ENCODE results near the gene CPXM2. TPM values are rescaled to one million over a fixed set of nuclear protein-coding genes. Genes with fewer than 3 reads are reported as not detected.

Gene CPXM2
- total and polyA plus RNA-seq, 4 donors: 0.05 to 0.92 (median 0.44) TPM

DNA sequence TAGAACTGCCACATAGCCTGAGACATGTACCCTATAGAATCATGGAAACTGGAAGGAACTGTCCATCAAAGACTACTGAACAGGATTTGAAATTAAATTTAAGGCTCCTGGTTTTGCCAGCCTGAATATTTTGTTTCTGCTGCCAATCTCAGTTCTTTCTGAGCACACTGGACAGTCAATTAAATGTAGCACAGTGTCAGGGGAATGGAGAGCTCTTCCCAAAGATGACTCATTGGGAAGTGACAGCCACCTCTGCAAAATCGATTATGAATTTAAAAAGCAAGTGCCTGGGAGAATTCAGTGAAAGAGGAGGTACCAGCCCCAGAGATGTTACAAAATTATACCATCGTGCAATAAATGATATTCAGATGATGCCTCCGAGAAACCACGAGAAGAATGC, 47.8 kb downstream of the CPXM2 start:
- DNase-seq (ENCODE audit: low spot score): no peak
- TF ChIP-seq, protein P1, sequence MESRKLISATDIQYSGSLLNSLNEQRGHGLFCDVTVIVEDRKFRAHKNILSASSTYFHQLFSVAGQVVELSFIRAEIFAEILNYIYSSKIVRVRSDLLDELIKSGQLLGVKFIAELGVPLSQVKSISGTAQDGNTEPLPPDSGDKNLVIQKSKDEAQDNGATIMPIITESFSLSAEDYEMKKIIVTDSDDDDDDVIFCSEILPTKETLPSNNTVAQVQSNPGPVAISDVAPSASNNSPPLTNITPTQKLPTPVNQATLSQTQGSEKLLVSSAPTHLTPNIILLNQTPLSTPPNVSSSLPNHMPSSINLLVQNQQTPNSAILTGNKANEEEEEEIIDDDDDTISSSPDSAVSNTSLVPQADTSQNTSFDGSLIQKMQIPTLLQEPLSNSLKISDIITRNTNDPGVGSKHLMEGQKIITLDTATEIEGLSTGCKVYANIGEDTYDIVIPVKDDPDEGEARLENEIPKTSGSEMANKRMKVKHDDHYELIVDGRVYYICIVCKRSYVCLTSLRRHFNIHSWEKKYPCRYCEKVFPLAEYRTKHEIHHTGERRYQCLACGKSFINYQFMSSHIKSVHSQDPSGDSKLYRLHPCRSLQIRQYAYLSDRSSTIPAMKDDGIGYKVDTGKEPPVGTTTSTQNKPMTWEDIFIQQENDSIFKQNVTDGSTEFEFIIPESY (IDR thresholded peaks at IDR 0.05): no peak
- no peak for TF ChIP-seq RXRA (IDR thresholded peaks at IDR 0.05)
- no peak overlapping the region for H3K4me3 ChIP-seq (ENCODE audit: low read depth in 1 of 3, low read length in 3 of 3)
- H3K9ac ChIP-seq (ENCODE audit: low read depth in 1 of 2, low read length in 2 of 2): no peak overlapping the region
- H3K27me3 ChIP-seq (ENCODE audit: control insufficient read depth in 4 of 4, insufficient read depth in 4 of 4, low read length in 3 of 4): peaks cover 0 to 6% (median 0%) of the 10 kb centered on the region in 4 donors
- H3K36me3 ChIP-seq (ENCODE audit: control insufficient read depth in 4 of 4, insufficient read depth in 3 of 4, low read depth in 1 of 4, low read length in 3 of 4): no peaks in the 10 kb centered on the region
- no peak overlapping the region for H3K27ac ChIP-seq (ENCODE audit: low read depth in 1 of 2, low read length in 2 of 2)
- peaks cover 0 to 2% (median 0%) of the 10 kb centered on the region in 4 donors for H3K9me3 ChIP-seq (ENCODE audit: control insufficient read depth in 4 of 4, low read length in 3 of 4)
- 78% methylated on average over 4 of the region's 4 CpGs for WGBS
- H3K4me1 ChIP-seq (ENCODE audit: control insufficient read depth in 4 of 4, insufficient read depth in 4 of 4, low read length in 3 of 4): no peaks in the 10 kb centered on the region

DNA sequence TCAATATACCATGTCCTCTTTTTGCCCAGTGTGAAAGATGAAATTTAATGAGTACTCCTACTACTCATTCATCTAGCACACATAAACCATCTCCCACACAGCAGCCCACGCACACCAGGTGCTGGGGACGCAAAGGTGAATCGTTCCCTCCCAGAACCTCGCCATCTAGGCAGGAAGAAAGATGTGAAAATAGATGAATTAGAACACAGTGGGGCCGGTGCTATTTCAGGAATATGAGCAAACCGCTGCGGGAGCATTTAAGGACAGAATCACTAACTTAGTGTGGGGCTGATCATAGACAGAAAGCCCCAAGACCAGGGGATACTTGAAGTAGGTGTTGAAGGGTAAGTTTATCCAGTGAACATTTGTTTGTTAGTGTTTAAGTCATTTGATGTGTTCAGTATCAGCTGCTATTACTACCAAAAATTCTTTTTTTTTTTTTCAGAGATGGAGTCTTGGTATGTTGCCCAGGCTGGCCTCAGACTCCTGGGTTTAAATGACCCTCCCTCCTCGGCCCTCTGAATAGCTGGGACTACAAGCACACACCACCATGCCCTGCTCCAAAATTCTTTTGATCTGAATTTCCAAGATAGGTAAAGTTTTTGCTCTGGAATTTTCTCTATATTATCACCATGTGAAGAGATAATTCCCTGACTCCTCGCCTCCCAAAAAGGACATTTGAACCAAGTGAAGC, 48.8 kb downstream of the CPXM2 start:
- no peak overlapping the region for H3K9ac ChIP-seq (ENCODE audit: low read depth in 1 of 2, low read length in 2 of 2)
- peaks cover 0 to 2% (median 0%) of the 10 kb centered on the region in 4 donors for H3K9me3 ChIP-seq (ENCODE audit: control insufficient read depth in 4 of 4, low read length in 3 of 4)
- H3K27me3 ChIP-seq (ENCODE audit: control insufficient read depth in 4 of 4, insufficient read depth in 4 of 4, low read length in 3 of 4): peaks cover 0 to 6% (median 0%) of the 10 kb centered on the region in 4 donors
- no peaks in the 10 kb centered on the region for H3K4me1 ChIP-seq (ENCODE audit: control insufficient read depth in 4 of 4, insufficient read depth in 4 of 4, low read length in 3 of 4)
- no peaks in the 10 kb centered on the region for H3K36me3 ChIP-seq (ENCODE audit: control insufficient read depth in 4 of 4, insufficient read depth in 3 of 4, low read depth in 1 of 4, low read length in 3 of 4)
- TF ChIP-seq, protein P2, sequence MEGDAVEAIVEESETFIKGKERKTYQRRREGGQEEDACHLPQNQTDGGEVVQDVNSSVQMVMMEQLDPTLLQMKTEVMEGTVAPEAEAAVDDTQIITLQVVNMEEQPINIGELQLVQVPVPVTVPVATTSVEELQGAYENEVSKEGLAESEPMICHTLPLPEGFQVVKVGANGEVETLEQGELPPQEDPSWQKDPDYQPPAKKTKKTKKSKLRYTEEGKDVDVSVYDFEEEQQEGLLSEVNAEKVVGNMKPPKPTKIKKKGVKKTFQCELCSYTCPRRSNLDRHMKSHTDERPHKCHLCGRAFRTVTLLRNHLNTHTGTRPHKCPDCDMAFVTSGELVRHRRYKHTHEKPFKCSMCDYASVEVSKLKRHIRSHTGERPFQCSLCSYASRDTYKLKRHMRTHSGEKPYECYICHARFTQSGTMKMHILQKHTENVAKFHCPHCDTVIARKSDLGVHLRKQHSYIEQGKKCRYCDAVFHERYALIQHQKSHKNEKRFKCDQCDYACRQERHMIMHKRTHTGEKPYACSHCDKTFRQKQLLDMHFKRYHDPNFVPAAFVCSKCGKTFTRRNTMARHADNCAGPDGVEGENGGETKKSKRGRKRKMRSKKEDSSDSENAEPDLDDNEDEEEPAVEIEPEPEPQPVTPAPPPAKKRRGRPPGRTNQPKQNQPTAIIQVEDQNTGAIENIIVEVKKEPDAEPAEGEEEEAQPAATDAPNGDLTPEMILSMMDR (IDR thresholded peaks at IDR 0.05; ENCODE audit: low read depth, low read length, missing input control): no peak
- TF ChIP-seq GABPA (IDR thresholded peaks at IDR 0.05 in 1 of 2, conservative IDR thresholded peaks at IDR 0.05 in 1 of 2): no peak
- TF ChIP-seq FOXA2 (IDR thresholded peaks at IDR 0.05): no peak
- no peak for TF ChIP-seq HNF4A (conservative IDR thresholded peaks at IDR 0.05)
- no peak for TF ChIP-seq JUND (IDR thresholded peaks at IDR 0.05)
- no peak for DNase-seq (ENCODE audit: low spot score)
- 78% methylated on average over 9 of the region's 9 CpGs for WGBS
- no peak overlapping the region for H3K4me3 ChIP-seq (ENCODE audit: low read depth in 1 of 3, low read length in 3 of 3)
- H3K27ac ChIP-seq (ENCODE audit: low read depth in 1 of 2, low read length in 2 of 2): no peak overlapping the region

DNA sequence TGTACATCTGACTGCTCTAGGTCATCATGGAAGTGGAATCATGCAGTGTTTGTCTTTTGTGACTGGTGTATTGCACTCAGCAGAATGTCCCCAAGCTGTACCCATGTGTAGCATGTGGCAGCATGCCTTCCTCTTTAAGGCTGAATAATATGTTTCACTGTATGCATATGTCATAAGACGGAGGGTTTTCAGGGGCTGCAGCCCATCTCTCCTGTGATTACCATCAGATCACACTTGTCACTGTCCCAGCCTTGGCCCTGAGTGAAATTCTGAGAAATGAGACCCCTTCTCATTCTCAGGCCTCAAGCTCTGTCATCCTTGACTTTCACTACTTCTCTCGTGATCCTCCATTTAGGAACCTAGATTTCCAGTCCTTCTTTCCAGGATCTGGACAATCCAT, 50.0 kb downstream of the CPXM2 start:
- no peaks in the 10 kb centered on the region for H3K4me1 ChIP-seq (ENCODE audit: control insufficient read depth in 4 of 4, insufficient read depth in 4 of 4, low read length in 3 of 4)
- DNase-seq (ENCODE audit: low spot score): no peak
- no peak overlapping the region for H3K9ac ChIP-seq (ENCODE audit: low read depth in 1 of 2, low read length in 2 of 2)
- peaks cover 0 to 2% (median 0%) of the 10 kb centered on the region in 4 donors for H3K9me3 ChIP-seq (ENCODE audit: control insufficient read depth in 4 of 4, low read length in 3 of 4)
- H3K27me3 ChIP-seq (ENCODE audit: control insufficient read depth in 4 of 4, insufficient read depth in 4 of 4, low read length in 3 of 4): peaks cover 0 to 6% (median 3%) of the 10 kb centered on the region in 4 donors
- no peak overlapping the region for H3K27ac ChIP-seq (ENCODE audit: low read depth in 1 of 2, low read length in 2 of 2)
- H3K36me3 ChIP-seq (ENCODE audit: control insufficient read depth in 4 of 4, insufficient read depth in 3 of 4, low read depth in 1 of 4, low read length in 3 of 4): no peaks in the 10 kb centered on the region
- WGBS: 78% methylated on average over 2 of the region's 2 CpGs
- H3K4me3 ChIP-seq (ENCODE audit: low read depth in 1 of 3, low read length in 3 of 3): no peak overlapping the region
- TF ChIP-seq RAD21 (IDR thresholded peaks at IDR 0.05) (no peak), EGR1 (IDR thresholded peaks at IDR 0.05; ENCODE audit: low read depth in 2 of 2) (no peak), HNF4A (conservative IDR thresholded peaks at IDR 0.05) (no peak), TAF1 (conservative IDR thresholded peaks at IDR 0.05) (no peak), FOXA2 (IDR thresholded peaks at IDR 0.05) (no peak), FOXA1 (IDR thresholded peaks at IDR 0.05) (no peak), HNF4G (IDR thresholded peaks at IDR 0.05) (no peak), GABPA (IDR thresholded peaks at IDR 0.05 in 1 of 2, conservative IDR thresholded peaks at IDR 0.05 in 1 of 2) (no peak), YY1 (IDR thresholded peaks at IDR 0.05) (no peak), SP1 (IDR thresholded peaks at IDR 0.05) (no peak)
- TF ChIP-seq, protein P2 (IDR thresholded peaks at IDR 0.05; ENCODE audit: low read depth, low read length, missing input control): no peak
- TF ChIP-seq, protein P3, sequence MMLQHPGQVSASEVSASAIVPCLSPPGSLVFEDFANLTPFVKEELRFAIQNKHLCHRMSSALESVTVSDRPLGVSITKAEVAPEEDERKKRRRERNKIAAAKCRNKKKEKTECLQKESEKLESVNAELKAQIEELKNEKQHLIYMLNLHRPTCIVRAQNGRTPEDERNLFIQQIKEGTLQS (IDR thresholded peaks at IDR 0.05): no peak
- TF ChIP-seq, protein P4, sequence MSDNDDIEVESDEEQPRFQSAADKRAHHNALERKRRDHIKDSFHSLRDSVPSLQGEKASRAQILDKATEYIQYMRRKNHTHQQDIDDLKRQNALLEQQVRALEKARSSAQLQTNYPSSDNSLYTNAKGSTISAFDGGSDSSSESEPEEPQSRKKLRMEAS (IDR thresholded peaks at IDR 0.05): no peak
- TF ChIP-seq, protein P5, sequence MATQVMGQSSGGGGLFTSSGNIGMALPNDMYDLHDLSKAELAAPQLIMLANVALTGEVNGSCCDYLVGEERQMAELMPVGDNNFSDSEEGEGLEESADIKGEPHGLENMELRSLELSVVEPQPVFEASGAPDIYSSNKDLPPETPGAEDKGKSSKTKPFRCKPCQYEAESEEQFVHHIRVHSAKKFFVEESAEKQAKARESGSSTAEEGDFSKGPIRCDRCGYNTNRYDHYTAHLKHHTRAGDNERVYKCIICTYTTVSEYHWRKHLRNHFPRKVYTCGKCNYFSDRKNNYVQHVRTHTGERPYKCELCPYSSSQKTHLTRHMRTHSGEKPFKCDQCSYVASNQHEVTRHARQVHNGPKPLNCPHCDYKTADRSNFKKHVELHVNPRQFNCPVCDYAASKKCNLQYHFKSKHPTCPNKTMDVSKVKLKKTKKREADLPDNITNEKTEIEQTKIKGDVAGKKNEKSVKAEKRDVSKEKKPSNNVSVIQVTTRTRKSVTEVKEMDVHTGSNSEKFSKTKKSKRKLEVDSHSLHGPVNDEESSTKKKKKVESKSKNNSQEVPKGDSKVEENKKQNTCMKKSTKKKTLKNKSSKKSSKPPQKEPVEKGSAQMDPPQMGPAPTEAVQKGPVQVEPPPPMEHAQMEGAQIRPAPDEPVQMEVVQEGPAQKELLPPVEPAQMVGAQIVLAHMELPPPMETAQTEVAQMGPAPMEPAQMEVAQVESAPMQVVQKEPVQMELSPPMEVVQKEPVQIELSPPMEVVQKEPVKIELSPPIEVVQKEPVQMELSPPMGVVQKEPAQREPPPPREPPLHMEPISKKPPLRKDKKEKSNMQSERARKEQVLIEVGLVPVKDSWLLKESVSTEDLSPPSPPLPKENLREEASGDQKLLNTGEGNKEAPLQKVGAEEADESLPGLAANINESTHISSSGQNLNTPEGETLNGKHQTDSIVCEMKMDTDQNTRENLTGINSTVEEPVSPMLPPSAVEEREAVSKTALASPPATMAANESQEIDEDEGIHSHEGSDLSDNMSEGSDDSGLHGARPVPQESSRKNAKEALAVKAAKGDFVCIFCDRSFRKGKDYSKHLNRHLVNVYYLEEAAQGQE (IDR thresholded peaks at IDR 0.05): no peak
